HFF-Myc (cell line): ENCODE results near the gene CDK4.
"Not testable (repeated sequence)": the region's sequence is repeated elsewhere in the genome, so short reads cannot be mapped to it uniquely, and the experiment has no call there.

ENCODE experiments used
- DNase-seq: peaks from one replicate; pipeline ENCODE4 v3.0.0-alpha.2; 2011; ENCODE audit warnings: low read depth; ENCODE audit errors: extremely low read depth
- H3K4me3 ChIP-seq: replicated peaks from 2 replicates; pipeline ENCODE4 v1.5.1; 2011; ENCODE audit warnings: low read depth, mild to moderate bottlenecking, control low read depth, low read length
- TF ChIP-seq, protein P1 (sequence below): IDR thresholded peaks from 2 replicates; pipeline ENCODE4 v1.5.1; 2012; ENCODE audit warnings: mild to moderate bottlenecking, low read depth, low read length, control low read depth; ENCODE audit errors: missing control alignments

The CDK4 gene

GRCh38 chr12:57724936-57725740 is 27.0 kb downstream of the CDK4 start:
- no peak overlapping the region for H3K4me3 ChIP-seq
- TF ChIP-seq, protein P1, sequence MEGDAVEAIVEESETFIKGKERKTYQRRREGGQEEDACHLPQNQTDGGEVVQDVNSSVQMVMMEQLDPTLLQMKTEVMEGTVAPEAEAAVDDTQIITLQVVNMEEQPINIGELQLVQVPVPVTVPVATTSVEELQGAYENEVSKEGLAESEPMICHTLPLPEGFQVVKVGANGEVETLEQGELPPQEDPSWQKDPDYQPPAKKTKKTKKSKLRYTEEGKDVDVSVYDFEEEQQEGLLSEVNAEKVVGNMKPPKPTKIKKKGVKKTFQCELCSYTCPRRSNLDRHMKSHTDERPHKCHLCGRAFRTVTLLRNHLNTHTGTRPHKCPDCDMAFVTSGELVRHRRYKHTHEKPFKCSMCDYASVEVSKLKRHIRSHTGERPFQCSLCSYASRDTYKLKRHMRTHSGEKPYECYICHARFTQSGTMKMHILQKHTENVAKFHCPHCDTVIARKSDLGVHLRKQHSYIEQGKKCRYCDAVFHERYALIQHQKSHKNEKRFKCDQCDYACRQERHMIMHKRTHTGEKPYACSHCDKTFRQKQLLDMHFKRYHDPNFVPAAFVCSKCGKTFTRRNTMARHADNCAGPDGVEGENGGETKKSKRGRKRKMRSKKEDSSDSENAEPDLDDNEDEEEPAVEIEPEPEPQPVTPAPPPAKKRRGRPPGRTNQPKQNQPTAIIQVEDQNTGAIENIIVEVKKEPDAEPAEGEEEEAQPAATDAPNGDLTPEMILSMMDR: no peak
- DNase-seq: no peak

DNA sequence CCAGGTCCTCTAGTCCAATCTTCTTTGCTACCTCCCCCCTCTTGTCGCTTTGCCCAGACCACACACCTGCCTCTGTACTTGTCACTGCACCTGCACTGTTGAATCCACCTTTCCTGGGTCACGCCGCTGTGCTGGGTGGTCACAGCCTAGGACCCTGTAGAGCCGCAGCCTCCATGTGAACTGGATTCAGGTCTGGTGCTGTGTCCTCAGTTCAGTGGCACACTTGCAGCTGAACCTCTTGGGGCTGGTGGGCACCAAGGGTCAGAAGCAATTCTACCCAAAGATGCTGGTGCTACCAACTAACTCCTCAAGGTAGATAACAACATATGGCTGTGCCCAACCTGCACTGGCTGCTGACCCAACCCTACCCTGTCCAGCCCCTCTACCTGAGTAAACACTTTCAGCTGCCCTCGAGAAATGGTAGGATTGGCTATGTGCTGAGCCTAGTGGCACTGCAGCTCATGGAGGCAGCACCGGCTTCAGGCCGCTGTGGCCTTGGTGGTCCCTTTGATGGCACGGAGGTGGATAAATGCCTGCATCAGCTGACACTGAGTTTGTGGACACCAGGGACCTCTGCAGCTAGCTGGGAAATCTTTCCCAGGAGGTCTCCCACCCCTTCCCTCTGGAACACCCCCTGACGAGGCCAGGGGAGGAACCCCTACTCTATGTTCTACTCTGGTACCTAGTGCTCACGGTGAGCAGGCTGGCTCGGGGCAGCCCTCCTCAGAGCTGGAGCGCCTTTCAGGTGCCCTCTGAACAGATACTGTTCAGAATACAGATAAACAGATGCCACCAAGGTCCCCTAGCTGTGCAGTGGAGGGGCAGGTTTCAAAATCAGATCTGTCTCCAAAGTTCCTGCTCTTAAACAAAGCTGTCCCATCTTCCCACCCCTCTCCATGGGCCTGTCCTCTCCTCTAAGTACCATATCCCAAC is 27.8 kb downstream of the CDK4 start:
- no peak overlapping the region for H3K4me3 ChIP-seq
- TF ChIP-seq, protein P1: no peak
- no peak for DNase-seq

DNA sequence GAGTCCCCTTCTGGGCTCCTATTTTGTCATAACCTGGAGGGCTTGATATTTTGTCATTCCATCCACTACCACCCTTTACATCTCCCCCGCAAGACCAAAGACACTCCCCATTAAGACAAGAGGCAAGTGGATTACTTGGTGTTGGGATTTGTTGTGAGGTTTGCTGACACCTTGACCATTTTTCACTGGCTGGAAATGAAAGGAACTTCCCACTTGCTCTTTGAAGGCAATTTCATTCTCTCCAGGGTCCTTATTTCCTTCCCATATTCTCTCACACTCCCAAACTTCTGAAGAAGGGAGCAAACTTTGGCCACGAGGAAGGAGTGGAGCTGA is 28.5 kb downstream of the CDK4 start:
- TF ChIP-seq, protein P1: no peak
- H3K4me3 ChIP-seq: no peak overlapping the region
- DNase-seq: no peak

GRCh38 chr12:57722716-57723629 is 29.1 kb downstream of the CDK4 start:
- TF ChIP-seq, protein P1: no peak
- no peak overlapping the region for H3K4me3 ChIP-seq
- no peak for DNase-seq

GRCh38 chr12:57721846-57722608 is 30.1 kb downstream of the CDK4 start:
- DNase-seq, H3K4me3 ChIP-seq: not testable (repeated sequence)

DNA sequence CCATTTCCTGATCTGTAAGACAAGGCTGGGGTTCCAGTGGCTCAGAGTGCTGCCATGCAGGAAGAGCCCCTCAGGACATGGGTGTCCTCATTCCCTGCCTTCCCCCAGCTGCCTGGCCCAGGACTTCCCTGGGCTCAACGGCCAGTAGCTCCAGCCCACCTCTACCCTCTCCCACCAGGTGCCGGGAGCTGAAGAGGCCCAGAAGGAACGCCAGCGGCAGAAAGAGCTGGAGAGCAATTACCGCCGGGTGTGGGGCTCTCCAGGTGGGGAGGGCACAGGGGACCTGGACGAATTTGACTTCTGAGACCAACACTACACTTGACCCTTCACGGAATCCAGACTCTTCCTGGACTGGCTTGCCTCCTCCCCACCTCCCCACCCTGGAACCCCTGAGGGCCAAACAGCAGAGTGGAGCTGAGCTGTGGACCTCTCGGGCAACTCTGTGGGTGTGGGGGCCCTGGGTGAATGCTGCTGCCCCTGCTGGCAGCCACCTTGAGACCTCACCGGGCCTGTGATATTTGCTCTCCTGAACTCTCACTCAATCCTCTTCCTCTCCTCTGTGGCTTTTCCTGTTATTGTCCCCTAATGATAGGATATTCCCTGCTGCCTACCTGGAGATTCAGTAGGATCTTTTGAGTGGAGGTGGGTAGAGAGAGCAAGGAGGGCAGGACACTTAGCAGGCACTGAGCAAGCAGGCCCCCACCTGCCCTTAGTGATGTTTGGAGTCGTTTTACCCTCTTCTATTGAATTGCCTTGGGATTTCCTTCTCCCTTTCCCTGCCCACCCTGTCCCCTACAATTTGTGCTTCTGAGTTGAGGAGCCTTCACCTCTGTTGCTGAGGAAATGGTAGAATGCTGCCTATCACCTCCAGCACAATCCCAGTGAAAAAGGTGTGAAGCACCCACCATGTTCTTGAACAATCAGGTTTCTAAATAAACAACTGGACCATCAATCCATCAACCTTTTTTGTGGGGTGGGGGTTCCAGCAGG is 31.2 kb downstream of the CDK4 start:
- TF ChIP-seq, protein P1: no peak

More for the DNA sequence above, 31.2 kb downstream of the CDK4 start:
- H3K4me3 ChIP-seq: no peak overlapping the region
- DNase-seq: no peak
